ENCODE data around the gene EDN3. TPM values are rescaled to one million over a fixed set of nuclear protein-coding genes. Genes with fewer than 3 reads are reported as not detected.

The EDN3 gene
- total and polyA plus RNA-seq, 2 of the 8 experiments (the other 6 are each of a cell fraction or from before 2014, with no cell fraction given), result 0.17 to 0.38 TPM

DNA sequence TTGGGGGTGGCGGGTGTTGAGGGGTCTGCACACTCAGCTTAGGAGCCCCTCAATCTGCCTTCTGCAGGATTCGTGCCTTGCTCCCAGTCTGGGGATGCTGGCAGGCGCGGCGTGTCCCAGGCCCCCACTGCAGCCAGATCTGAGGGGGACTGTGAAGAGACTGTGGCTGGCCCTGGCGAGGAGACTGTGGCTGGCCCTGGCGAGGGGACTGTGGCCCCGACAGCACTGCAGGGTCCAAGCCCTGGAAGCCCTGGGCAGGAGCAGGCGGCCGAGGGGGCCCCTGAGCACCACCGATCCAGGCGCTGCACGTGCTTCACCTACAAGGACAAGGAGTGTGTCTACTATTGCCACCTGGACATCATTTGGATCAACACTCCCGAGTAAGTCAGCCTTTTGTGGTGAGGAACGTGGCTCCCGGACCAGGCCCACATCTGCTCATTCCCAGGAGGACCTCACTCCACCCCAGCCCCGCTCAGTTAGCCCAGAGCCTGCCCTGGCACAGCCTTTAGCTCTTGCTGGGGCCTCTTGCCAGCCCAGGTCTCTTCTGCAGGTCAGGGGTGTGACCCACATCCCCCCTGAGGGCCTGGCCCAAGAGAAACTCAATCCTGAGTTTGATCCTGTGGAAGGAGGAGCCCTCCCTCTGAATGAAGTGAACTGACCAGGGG, 1.1 kb downstream of the EDN3 start:
- no peak overlapping the region for H3K23ac ChIP-seq (ENCODE audit: insufficient read length)
- ChIA-PET POLR2A (ENCODE audit: partially characterized antibody) (no interaction called here), CTCF (ENCODE audit: partially characterized antibody) (no interaction called here)
- peaks cover 0 to 4% of the 10 kb centered on the region in 2 experiments for H4K20me1 ChIP-seq (replicated peaks in 1 of 2; ENCODE audit: control insufficient read depth in 1 of 2, insufficient read depth in 2 of 2, low read length in 2 of 2)
- no peak overlapping the region for H2BK20ac ChIP-seq (ENCODE audit: low read length)
- H3K9ac ChIP-seq (replicated peaks in 1 of 4; ENCODE audit: extremely low read depth in 1 of 4, low read depth in 3 of 4, low read length in 3 of 4), result no peak overlapping the region
- no peak overlapping the region for H2AK5ac ChIP-seq (ENCODE audit: low read depth, low read length)
- H4K5ac ChIP-seq (ENCODE audit: insufficient read length, low read depth, low read length), result no peak overlapping the region
- no peaks in the 10 kb centered on the region for H3K36me3 ChIP-seq (ENCODE audit: control insufficient read depth in 2 of 4, insufficient read depth in 4 of 4, low read length in 3 of 4)
- H3K18ac ChIP-seq (ENCODE audit: extremely low read depth, low read length), result no peak overlapping the region
- no peak overlapping the region; the same call in 1 of the 2 replicates for H4K8ac ChIP-seq (ENCODE audit: extremely low read depth, insufficient read depth, low read length)
- H4K91ac ChIP-seq (replicated peaks; ENCODE audit: insufficient read length, low read length), result no peak overlapping the region
- H2BK15ac ChIP-seq (ENCODE audit: low read length), result no peak overlapping the region
- 97% methylated on average over 13 of the region's 17 CpGs; no CpG with 5 or more reads in 1 of the 2 experiments for WGBS, 2 experiments (ENCODE audit: extremely low coverage in 1 of 2, insufficient coverage in 1 of 2, insufficient read length in 1 of 2, insufficient replicate concordance in 2 of 2, low coverage in 1 of 2, low lambda C conversion rate in 2 of 2, missing lambda C conversion rate in 1 of 2)
- H2BK120ac ChIP-seq (replicated peaks; ENCODE audit: low read depth, low read length), result no peak overlapping the region
- DNase-seq (ENCODE audit: low read depth in 1 of 2, low spot score in 2 of 2), result no peak
- H3K4me1 ChIP-seq (replicated peaks in 1 of 4; ENCODE audit: control insufficient read depth in 3 of 4, insufficient read depth in 4 of 4, low read length in 3 of 4), result peaks cover 0 to 2% (median 0%) of the 10 kb centered on the region in 4 experiments; a peak in 2 of 7 replicates
- peaks cover 23 to 51% (median 46%) of the 10 kb centered on the region in 4 experiments for H3K27me3 ChIP-seq (replicated peaks in 1 of 4; ENCODE audit: control insufficient read depth in 3 of 4, extremely low read depth in 1 of 4, insufficient read depth in 3 of 4, low read length in 3 of 4)
- no peaks in the 10 kb centered on the region for H3K9me3 ChIP-seq (ENCODE audit: insufficient read depth in 2 of 2, low read depth in 1 of 2, low read length in 1 of 2)
- H2BK12ac ChIP-seq (ENCODE audit: low read depth, low read length), result no peak overlapping the region; the same call in 1 of the 2 replicates
- H2BK5ac ChIP-seq (ENCODE audit: low read depth, low read length), result no peak overlapping the region
- H3K27ac ChIP-seq (ENCODE audit: low read depth, low read length), result no peak overlapping the region
- peaks cover 4% of the 10 kb centered on the region; the same call in 1 of the 2 replicates for H3K23me2 ChIP-seq (ENCODE audit: low read depth, low read length)
- no peak overlapping the region for H3K14ac ChIP-seq (ENCODE audit: insufficient read length)
- no peak overlapping the region for H3K4ac ChIP-seq (replicated peaks; ENCODE audit: insufficient read length, low read depth, low read length)
- H3K4me2 ChIP-seq (ENCODE audit: insufficient read depth in 1 of 2, low read depth in 2 of 2, low read length in 2 of 2), result peak overlapping the region; percentile 45 to 79; a peak in 2 of 4 replicates
- peak overlapping the region in 1 of 4 experiments; percentile 73; a peak in 2 of 8 replicates for H3K4me3 ChIP-seq (ENCODE audit: extremely low read depth in 1 of 4, insufficient read depth in 2 of 4, low read depth in 3 of 4, low read length in 4 of 4)
- H3K79me1 ChIP-seq (ENCODE audit: low read depth, low read length), result no peaks in the 10 kb centered on the region
- FAIRE-seq, result no peak
- H3K79me2 ChIP-seq (ENCODE audit: control insufficient read depth in 1 of 2, insufficient read depth in 2 of 2, low read length in 2 of 2), result no peaks in the 10 kb centered on the region
- H3K56ac ChIP-seq (replicated peaks; ENCODE audit: insufficient read length, low read depth, low read length), result no peak overlapping the region
- H2AFZ ChIP-seq (ENCODE audit: low read length), result no peak overlapping the region
- peak; percentile 4 for TF ChIP-seq EZH2 (IDR thresholded peaks at IDR 0.05; ENCODE audit: low read depth, low read length, severe bottlenecking)
